Activated CD8-positive, alpha-beta memory T cell treated with anti-CD3 and anti-CD28 coated beads, Interleukin-2, amount 50 U/mL, for 24 hours (primary cell): ENCODE results near the gene CDK14.

ENCODE experiments used
- DNase-seq: peaks from one replicate; pipeline ENCODE4 v3.0.0-alpha.2; 2020; ENCODE audit errors: extremely low read depth

The CDK14 gene

GRCh38 chr7:90596671-90597562 lies 796 bp downstream of the CDK14 start:
- DNase-seq, result no peak

- no peak for DNase-seq
These were observed 1.6 kb downstream of the CDK14 start for GRCh38 chr7:90597563-90598253.

- no peak for DNase-seq
These were observed 2.9 kb downstream of the CDK14 start for GRCh38 chr7:90599038-90599437.

- DNase-seq, result no peak
These were observed 3.9 kb downstream of the CDK14 start for GRCh38 chr7:90599892-90600555.

- no peak for DNase-seq
These were observed 6.2 kb downstream of the CDK14 start for GRCh38 chr7:90602303-90602702.

- no peak for DNase-seq
These were observed 7.2 kb downstream of the CDK14 start for GRCh38 chr7:90603346-90603745.

GRCh38 chr7:90604383-90604782 lies 8.3 kb downstream of the CDK14 start:
- no peak for DNase-seq

GRCh38 chr7:90605055-90605454 lies 8.9 kb downstream of the CDK14 start:
- no peak for DNase-seq

GRCh38 chr7:90607196-90607595 lies 11.1 kb downstream of the CDK14 start:
- DNase-seq, result no peak

GRCh38 chr7:90610105-90610504 lies 14.0 kb downstream of the CDK14 start:
- no peak for DNase-seq

- no peak for DNase-seq
These were observed 15.0 kb downstream of the CDK14 start for GRCh38 chr7:90611115-90611514.

GRCh38 chr7:90613088-90613498 lies 17.0 kb downstream of the CDK14 start:
- no peak for DNase-seq

GRCh38 chr7:90617442-90617841 lies 21.3 kb downstream of the CDK14 start:
- DNase-seq, result no peak

- no peak for DNase-seq
These were observed 22.8 kb downstream of the CDK14 start for GRCh38 chr7:90618876-90619275.

GRCh38 chr7:90621125-90621746 lies 25.1 kb downstream of the CDK14 start:
- no peak for DNase-seq

GRCh38 chr7:90621747-90622140 lies 25.6 kb downstream of the CDK14 start:
- no peak for DNase-seq

- no peak for DNase-seq
These were observed 26.5 kb downstream of the CDK14 start for GRCh38 chr7:90622670-90623069.

- DNase-seq, result no peak
These were observed 28.2 kb downstream of the CDK14 start for GRCh38 chr7:90624225-90624911.

- DNase-seq, result no peak
These were observed 28.9 kb downstream of the CDK14 start for GRCh38 chr7:90625051-90625450.

GRCh38 chr7:90625562-90625961 lies 29.4 kb downstream of the CDK14 start:
- no peak for DNase-seq

GRCh38 chr7:90626013-90626412 lies 29.9 kb downstream of the CDK14 start:
- no peak for DNase-seq
